Right lobe of liver (tissue), 6 donors: ENCODE measurements around the gene ADGRG6. TPM values are rescaled to one million over a fixed set of nuclear protein-coding genes. Genes with fewer than 3 reads are reported as not detected.

Source experiments
- ATAC-seq, 4 donors: fragments of 200-7000 bp; cut with Tn5 transposase; one replicate each; pipeline ENCODE4 v1.9.1; 2020; ENCODE audit warnings: mild to moderate bottlenecking in 4 of 4, moderate library complexity in 4 of 4
- DNase-seq, 3 donors: peaks; one replicate each; pipeline ENCODE4 v3.0.0-alpha.2; 2020
- H3K27ac ChIP-seq, 3 donors: fragments of 200-600 bp; one replicate each; pipeline ENCODE4 v1.8.0; 2022
- H3K27me3 ChIP-seq, 2 donors: fragments of 200-600 bp; one replicate each; pipeline ENCODE4 v1.8.0; 2022
- H3K36me3 ChIP-seq, 4 donors: fragments of 200-600 bp; sonication (generic) in 1 of 4; one replicate each; pipeline versions ENCODE4 v1.5.1 to v1.8.0; 2017 to 2022; ENCODE audit warnings: control low read depth in 1 of 4
- H3K4me1 ChIP-seq, 4 donors: fragments of 200-600 bp; sonication (generic) in 1 of 4; one replicate each; pipeline versions ENCODE4 v1.5.1 to v1.8.0; 2017 to 2022; ENCODE audit warnings: control low read depth in 1 of 4
- H3K4me3 ChIP-seq, 3 donors: fragments of 200-600 bp; one replicate each; pipeline ENCODE4 v1.8.0; 2022
- H3K9me3 ChIP-seq, 4 donors: fragments of 200-600 bp; sonication (generic) in 1 of 4; one replicate each; pipeline versions ENCODE4 v1.5.1 to v1.8.0; 2017 to 2022; ENCODE audit warnings: control low read depth in 1 of 4
- CTCF ChIP-seq, 4 donors: fragments of 200-600 bp in 3 of 4; fragments of 450-650 bp in 1 of 4; IDR thresholded peaks; one replicate each; pipeline versions ENCODE4 v1.5.1 to v1.8.0; 2016 to 2022; ENCODE audit warnings: antibody characterized with exemption in 4 of 4, mild to moderate bottlenecking in 2 of 4
- POLR2A ChIP-seq: fragments of 450-650 bp; IDR thresholded peaks from one replicate; pipeline ENCODE4 v1.6.1; 2017; ENCODE audit warnings: antibody characterized with exemption, mild to moderate bottlenecking
- WGBS: methylation state at CpG from one replicate; pipeline ENCODE4 v1.1.6; 2018; ENCODE audit warnings: low coverage, low lambda C conversion rate; ENCODE audit not compliant: insufficient coverage; ENCODE audit errors: missing lambda C conversion rate; 5-methylcytosine and 5-hydroxymethylcytosine counted together
- intact Hi-C, 2 donors: fragments of 100-400 bp; cut with DNase I; formaldehyde crosslinking; loops; one replicate each; pipeline versions ENCODE4 v1.11.2 to v1.14.1; 2022
- long read RNA-seq: library from polyadenylated mRNA; unstranded; transcript quantifications from one replicate; pipeline ENCODE4 v2.0.0, GENCODE V29; 2019
- total RNA-seq, 6 experiments: library from RNA; depleted of rRNA in 2 of 6; stranded (reverse); fragments of >200 nt in 2 of 6; fragmentation: NEBNext Ultra II Directional in 3 of 6; extraction: Animal tissue kit (Norgen Biotek cat#: 25700) in 3 of 6; gene quantifications; one replicate each; pipeline versions ENCODE4 v1.1.0 to v1.2.4, GENCODE V29; 2016 to 2023
- donor health status: DM: no; HTN: yes; CAD: no.
- donor health status: DM: no; HTN: no; CAD: no.
- donor health status: DM: no; HTN: no; CAD: no.
- donor health status: DM: no; HTN: yes; CAD: no.
- donor health status: DM: no; HTN: yes; CAD: no.

ADGRG6 gene
- total RNA-seq = 100 to 1,000 TPM in 3 of 6 experiments, 10 to 100 TPM in 3; 49.6 to 114 (median 94.6) TPM
- long read RNA-seq, partial matches to known transcripts = 4 of 7 reads
- long read RNA-seq, other reads (novel, unspliced or antisense) = 3 of 7 reads

- WGBS = under 1% methylated on average over 21 of the region's 69 CpGs
- Histone ChIP-seq H3K27ac (peak within 1 kb of the TSS; percentile 90 to 93 (median 92)), H3K4me1 (peaks cover 0 to 24% (median 0%) of the 10 kb centered on the region in 4 donors), H3K4me3 (peak within 1 kb of the TSS; percentile 77 to 82 (median 79)), H3K36me3 (no peaks in the 10 kb centered on the region), H3K27me3 (no peaks in the 10 kb centered on the region), H3K9me3 (no peaks in the 10 kb centered on the region)
- peak; percentile 83 to 94 (median 88) for ATAC-seq
- DNase-seq = peak; percentile 85 to 89 (median 89)
- intact Hi-C loops = no loop called here
- peak; percentile 24 to 45 (median 40) for TF ChIP-seq CTCF (IDR thresholded peaks at IDR 0.05)
- TF ChIP-seq POLR2A = peak; percentile 81
These were observed at the start of gene ADGRG6 for GRCh38 chr6:142301651-142302391. Gene ADGRG6 (plus strand): TSS chr6:142302007. CDS start chr6:142302330, 323 bp downstream.

GRCh38 chr6:142254513-142254912 is 47.3 kb upstream of the ADGRG6 start:
- no peak overlapping the region for H3K27ac ChIP-seq
- no peaks in the 10 kb centered on the region for H3K27me3 ChIP-seq
- WGBS = 12% methylated on average over 6 of the region's 6 CpGs
- intact Hi-C loops = no loop called here
- DNase-seq (peak in 1 of 3 donors; percentile 69), ATAC-seq (peak; percentile 20 to 58 (median 43))
- no peaks in the 10 kb centered on the region for H3K9me3 ChIP-seq
- no peak for TF ChIP-seq CTCF (IDR thresholded peaks at IDR 0.05)
- no peak for TF ChIP-seq POLR2A
- no peak overlapping the region for H3K4me3 ChIP-seq
- H3K36me3 ChIP-seq = no peaks in the 10 kb centered on the region
- peaks cover 0 to 16% (median 6%) of the 10 kb centered on the region in 4 donors for H3K4me1 ChIP-seq

GRCh38 chr6:142255785-142256184 is 46.0 kb upstream of the ADGRG6 start:
- peak in 2 of 4 donors; percentile 16 to 37 for ATAC-seq
- no peaks in the 10 kb centered on the region for H3K27me3 ChIP-seq
- no peaks in the 10 kb centered on the region for H3K36me3 ChIP-seq
- DNase-seq = no peak
- H3K4me3 ChIP-seq = no peak overlapping the region
- intact Hi-C loops = no loop called here
- peaks cover 0 to 16% (median 6%) of the 10 kb centered on the region in 4 donors for H3K4me1 ChIP-seq
- H3K27ac ChIP-seq = no peak overlapping the region
- no peaks in the 10 kb centered on the region for H3K9me3 ChIP-seq
- WGBS = 15% methylated on average over 2 of the region's 2 CpGs
- TF ChIP-seq POLR2A = no peak
- TF ChIP-seq CTCF (IDR thresholded peaks at IDR 0.05) = no peak

- peak; percentile 4 to 34 (median 12) for ATAC-seq
- peak overlapping the region; percentile 7 to 49 (median 45) for H3K4me3 ChIP-seq
- H3K4me1 ChIP-seq = peaks cover 0 to 16% (median 6%) of the 10 kb centered on the region in 4 donors
- no peak for TF ChIP-seq CTCF (IDR thresholded peaks at IDR 0.05)
- no peak for TF ChIP-seq POLR2A
- H3K27me3 ChIP-seq = no peaks in the 10 kb centered on the region
- no peaks in the 10 kb centered on the region for H3K9me3 ChIP-seq
- intact Hi-C loops = no loop called here
- 62% methylated on average over 4 of the region's 6 CpGs for WGBS
- H3K27ac ChIP-seq = peak overlapping the region; percentile 42 to 81 (median 79)
- no peak for DNase-seq
- no peaks in the 10 kb centered on the region for H3K36me3 ChIP-seq
These were observed 43.5 kb upstream of the ADGRG6 start for GRCh38 chr6:142258305-142258704.
